Large intestine (tissue), 3 donors: ENCODE results near the gene CES5A. TPM values are rescaled to one million over a fixed set of nuclear protein-coding genes. Genes with fewer than 3 reads are reported as not detected.
A peak's percentile ranks its signal among the peaks of the same experiment; 100 is the strongest.
"Not testable (repeated sequence)": the region's sequence is repeated elsewhere in the genome, so short reads cannot be mapped to it uniquely, and the experiment has no call there.

Experiments used
- DNase-seq, 2 donors: peaks; one replicate each; pipeline versions ENCODE4 v3.0.0 to v3.0.0-alpha.2; 2013
- H3K27ac ChIP-seq: one replicate; pipeline ENCODE4 v1.5.1; 2013; ENCODE audit warnings: low read length
- H3K27me3 ChIP-seq: 2 replicates; pipeline ENCODE4 v1.6.1; 2013; ENCODE audit warnings: low read length; ENCODE audit not compliant: control insufficient read depth, insufficient read depth
- H3K36me3 ChIP-seq: 2 replicates; pipeline ENCODE4 v1.6.1; 2013; ENCODE audit warnings: low read length; ENCODE audit not compliant: control insufficient read depth, insufficient read depth
- H3K4me1 ChIP-seq: one replicate; pipeline ENCODE4 v1.6.1; 2013; ENCODE audit warnings: low read length; ENCODE audit not compliant: control insufficient read depth, insufficient read depth
- H3K4me3 ChIP-seq: one replicate; pipeline ENCODE4 v1.5.1; 2013; ENCODE audit warnings: low read length
- H3K9me3 ChIP-seq: one replicate; pipeline ENCODE4 v1.6.1; 2013; ENCODE audit warnings: mild to moderate bottlenecking, low read depth, low read length, moderate library complexity; ENCODE audit not compliant: control insufficient read depth
- WGBS: methylation state at CpG from one replicate; pipeline ENCODE4 v1.1.5; 2013; ENCODE audit warnings: low lambda C conversion rate; ENCODE audit not compliant: insufficient coverage; 5-methylcytosine and 5-hydroxymethylcytosine counted together
- polyA plus RNA-seq: library from polyadenylated mRNA; unstranded; fragments of 120-200 nt; gene quantifications from one replicate; pipeline ENCODE4 v1.2.1, GENCODE V29; 2013

CES5A gene
- polyA plus RNA-seq, 1 donor: not detected

DNA sequence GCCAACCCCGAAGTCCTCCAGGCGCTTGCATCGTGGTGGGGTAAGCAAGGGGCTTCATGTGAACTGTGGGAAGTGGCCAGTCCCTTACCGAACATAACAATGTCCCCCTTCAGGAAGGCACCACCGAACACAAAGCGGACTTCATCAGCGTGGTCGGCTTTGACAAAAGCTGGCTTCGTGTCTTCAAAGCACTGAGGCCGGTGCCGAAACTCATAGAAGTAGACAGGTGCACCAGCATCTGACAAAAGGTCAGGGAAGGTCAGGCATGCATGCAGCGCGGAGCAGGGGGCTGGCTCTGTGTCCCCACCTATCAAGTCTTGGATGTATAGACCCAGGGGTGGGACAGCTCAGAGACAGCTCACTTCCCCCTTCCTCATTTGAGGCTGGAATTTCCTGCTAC is 25.6 kb downstream of the CES5A start:
- WGBS: no CpG with 5 or more reads among the region's 13 CpGs
- no peaks in the 10 kb centered on the region for H3K4me1 ChIP-seq

DNA sequence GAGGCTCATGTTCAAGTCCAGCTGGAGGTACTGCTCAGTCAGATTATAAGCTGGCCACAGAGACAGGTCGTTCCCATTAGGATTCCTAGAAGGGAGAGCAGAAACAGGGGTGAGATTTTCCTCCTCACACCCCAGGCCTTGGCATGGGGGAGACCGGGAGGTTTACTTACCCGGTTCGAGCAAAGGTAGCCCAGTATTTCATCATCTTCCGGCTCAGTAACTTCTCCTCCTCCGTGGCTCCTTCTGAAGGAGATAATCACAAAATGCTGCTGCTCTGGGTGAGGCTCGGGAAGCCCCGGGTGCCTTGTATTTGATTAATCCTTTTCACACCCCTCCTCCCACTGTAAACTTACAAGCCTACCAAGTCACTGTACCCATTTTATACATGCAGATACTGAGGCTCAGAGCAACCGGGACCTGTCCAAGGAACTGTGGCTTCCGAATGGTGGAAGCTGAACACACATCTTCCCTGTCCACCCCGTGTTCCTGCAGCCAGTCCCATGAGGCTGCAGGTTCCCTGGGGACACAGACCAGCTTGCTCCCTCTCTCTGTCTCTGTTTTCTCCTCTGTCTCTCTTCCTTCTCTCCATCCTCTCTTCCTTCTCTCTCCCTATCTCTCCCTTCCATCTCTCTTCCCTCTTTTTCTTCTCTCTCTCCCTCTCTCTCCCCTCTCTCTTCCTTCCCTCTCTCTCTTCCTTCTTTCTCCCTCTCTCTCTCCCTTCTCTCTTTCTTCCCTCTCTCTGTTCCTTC is 28.4 kb downstream of the CES5A start:
- DNase-seq: no peak
- H3K4me3 ChIP-seq: no peak overlapping the region
- WGBS: 57% methylated on average over 1 of the region's 11 CpGs
- no peaks in the 10 kb centered on the region for H3K9me3 ChIP-seq
- no peaks in the 10 kb centered on the region for H3K27me3 ChIP-seq
- no peak overlapping the region for H3K27ac ChIP-seq
- no peaks in the 10 kb centered on the region for H3K4me1 ChIP-seq
- no peaks in the 10 kb centered on the region for H3K36me3 ChIP-seq

More for the DNA sequence above, 25.6 kb downstream of the CES5A start:
- no peaks in the 10 kb centered on the region for H3K36me3 ChIP-seq
- no peaks in the 10 kb centered on the region for H3K27me3 ChIP-seq
- no peak for DNase-seq
- H3K27ac ChIP-seq: no peak overlapping the region
- H3K9me3 ChIP-seq: no peaks in the 10 kb centered on the region
- H3K4me3 ChIP-seq: no peak overlapping the region

DNA sequence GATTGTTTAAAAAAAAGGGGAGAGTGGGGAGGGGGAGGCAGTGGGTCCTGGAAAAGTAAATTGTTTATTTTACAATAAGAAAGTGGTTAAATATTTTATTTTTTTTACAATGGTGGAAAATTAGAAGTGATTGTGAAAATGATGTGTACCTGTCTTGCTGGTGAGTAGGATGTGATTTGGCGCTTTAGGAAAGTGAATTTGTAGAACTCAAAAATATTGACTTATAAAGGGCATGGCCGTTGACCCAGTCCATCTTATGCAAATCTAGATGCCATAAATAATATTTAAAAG is 32.1 kb downstream of the CES5A start:
- Histone ChIP-seq H3K27ac (no peak overlapping the region), H3K9me3 (no peaks in the 10 kb centered on the region), H3K36me3 (no peaks in the 10 kb centered on the region), H3K27me3 (no peaks in the 10 kb centered on the region), H3K4me3 (no peak overlapping the region), H3K4me1 (no peaks in the 10 kb centered on the region)
- DNase-seq: no peak
- no CpG with 5 or more reads among the region's 2 CpGs for WGBS

DNA sequence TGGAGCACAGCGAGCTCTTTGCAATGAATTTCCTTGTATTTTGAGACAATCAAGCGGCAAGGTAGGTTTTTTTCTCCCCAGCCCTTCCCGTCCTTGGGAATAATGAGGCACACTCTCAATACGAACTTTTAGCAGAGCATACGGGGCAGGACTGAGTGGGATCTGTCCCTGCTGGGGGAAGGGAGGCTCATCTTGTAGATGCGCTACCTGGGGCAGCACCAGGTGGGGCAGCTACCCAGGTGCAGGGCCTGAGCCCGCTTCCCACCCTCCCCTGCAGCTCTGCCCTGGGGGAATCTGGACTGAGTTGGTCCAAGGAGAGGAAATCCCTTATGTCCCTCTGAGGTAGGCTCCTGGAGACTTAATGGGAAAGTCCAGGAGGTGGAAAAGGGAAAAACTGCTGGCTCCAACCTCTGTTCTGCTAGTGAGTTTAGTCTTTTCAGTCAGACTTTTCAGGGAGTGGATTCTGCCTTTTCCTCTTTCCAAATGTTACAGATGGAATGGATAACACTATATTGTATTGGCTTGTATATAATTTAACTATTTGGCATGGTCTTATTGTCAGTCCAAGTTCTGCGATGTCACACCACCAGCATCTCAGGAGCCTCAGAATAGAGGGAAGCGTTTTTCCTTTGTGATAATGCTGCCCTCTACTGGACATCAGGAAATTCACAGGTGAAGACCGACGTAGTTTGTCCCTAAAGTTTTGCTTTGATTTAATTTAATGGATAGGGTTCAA is 32.6 kb downstream of the CES5A start:
- no peaks in the 10 kb centered on the region for H3K4me1 ChIP-seq
- H3K36me3 ChIP-seq: no peaks in the 10 kb centered on the region
- no peak overlapping the region for H3K4me3 ChIP-seq
- peak; percentile 9 for DNase-seq
- H3K27me3 ChIP-seq: no peaks in the 10 kb centered on the region
- 100% methylated on average over 1 of the region's 11 CpGs for WGBS
- H3K27ac ChIP-seq: no peak overlapping the region
- H3K9me3 ChIP-seq: no peaks in the 10 kb centered on the region

DNA sequence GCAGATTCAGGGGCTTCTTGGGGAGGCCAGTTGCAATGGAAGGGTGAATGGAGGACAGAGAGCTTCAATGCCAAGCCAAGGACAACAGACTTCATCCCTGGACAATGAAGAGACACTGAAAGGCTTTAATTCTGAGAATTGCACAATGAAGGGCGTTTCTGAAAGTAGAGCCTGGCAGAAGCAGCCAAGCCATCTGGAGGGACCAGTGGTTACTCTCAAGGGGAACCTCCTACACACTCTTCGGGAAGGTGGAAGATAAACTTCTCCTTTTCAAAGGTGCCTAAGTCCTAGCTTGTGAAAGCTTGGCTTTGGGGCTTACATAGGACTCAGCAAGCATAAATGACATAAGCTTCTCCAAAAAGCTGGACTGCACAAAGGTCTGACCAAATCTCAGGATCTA is 36.1 kb downstream of the CES5A start:
- DNase-seq: no peak
- Histone ChIP-seq H3K4me1 (no peaks in the 10 kb centered on the region), H3K27me3 (no peaks in the 10 kb centered on the region), H3K27ac (no peak overlapping the region), H3K36me3 (no peaks in the 10 kb centered on the region), H3K4me3 (no peak overlapping the region), H3K9me3 (no peaks in the 10 kb centered on the region)
- no CpG with 5 or more reads among the region's 2 CpGs for WGBS

DNA sequence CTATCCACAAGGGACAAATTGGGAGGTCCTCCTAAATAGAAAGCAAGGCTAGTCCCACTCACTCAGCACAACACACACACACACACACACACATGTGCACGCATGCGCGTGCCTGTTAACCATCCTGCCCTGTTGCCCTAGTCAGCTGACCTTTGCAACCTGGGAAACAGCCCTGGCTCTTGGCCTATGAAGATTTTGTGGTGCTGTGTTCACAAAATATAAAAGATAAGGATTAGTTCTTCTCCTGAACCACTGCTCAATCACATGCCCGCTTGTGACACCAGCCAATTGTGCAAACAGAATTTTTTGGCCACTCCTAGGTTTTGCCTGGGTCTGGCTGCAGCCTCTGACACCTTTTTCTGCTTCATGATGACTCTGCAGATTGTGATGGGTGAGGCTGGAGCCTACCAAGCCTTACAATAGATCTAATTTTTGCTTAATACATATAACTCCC is 39.0 kb downstream of the CES5A start:
- Histone ChIP-seq H3K4me1 (no peaks in the 10 kb centered on the region), H3K27ac (no peak overlapping the region), H3K36me3 (no peaks in the 10 kb centered on the region), H3K4me3 (no peak overlapping the region), H3K27me3 (no peaks in the 10 kb centered on the region), H3K9me3 (no peaks in the 10 kb centered on the region)
- WGBS: no CpG with 5 or more reads among the region's 4 CpGs
- no peak for DNase-seq

DNA sequence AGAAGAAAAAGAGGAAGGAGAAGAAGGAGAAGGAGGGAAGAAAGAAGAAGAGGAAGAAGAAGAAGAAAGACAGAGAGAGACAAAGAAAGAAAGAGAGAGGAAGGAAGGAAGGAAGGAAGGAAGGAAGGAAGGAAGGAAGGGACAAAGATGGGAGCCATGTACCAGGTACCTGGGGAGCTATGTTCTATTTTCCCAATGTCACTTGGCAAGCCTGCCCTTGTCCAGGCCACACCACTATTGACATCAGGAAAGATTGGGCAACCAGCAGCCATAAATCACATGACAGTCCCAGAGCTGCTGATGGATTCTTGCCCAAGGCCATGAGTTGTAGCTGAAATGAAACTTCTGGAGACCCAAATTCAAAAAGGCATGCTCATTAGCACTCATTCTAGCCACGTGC is 39.6 kb downstream of the CES5A start:
- Histone ChIP-seq H3K4me1 (no peaks in the 10 kb centered on the region), H3K36me3 (no peaks in the 10 kb centered on the region), H3K27me3 (no peaks in the 10 kb centered on the region), H3K27ac (no peak overlapping the region), H3K4me3 (no peak overlapping the region), H3K9me3 (no peaks in the 10 kb centered on the region)
- no CpG with 5 or more reads among the region's 1 CpG for WGBS
- DNase-seq: peak in 1 of 2 donors; percentile 11

DNA sequence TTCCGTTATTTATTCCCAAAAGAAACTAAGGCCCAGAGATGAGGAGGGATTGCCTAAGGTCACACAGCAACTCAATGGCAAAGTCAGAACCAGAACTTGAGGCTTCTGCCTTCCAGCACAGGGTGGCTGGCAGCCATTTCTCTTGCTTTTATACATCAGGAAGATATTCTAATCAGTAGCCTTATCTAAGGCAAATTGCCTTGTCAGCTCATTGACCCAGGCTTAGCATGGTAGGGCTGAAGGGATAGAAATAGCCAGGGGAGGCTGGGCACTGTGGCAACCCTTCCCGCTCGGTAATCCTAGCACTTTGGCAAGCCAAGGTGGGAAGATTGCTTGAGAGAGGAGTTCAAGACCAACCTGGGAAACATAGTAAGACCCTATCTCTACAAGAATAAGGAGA is 40.0 kb downstream of the CES5A start:
- H3K27me3 ChIP-seq, H3K27ac ChIP-seq, H3K4me1 ChIP-seq, H3K4me3 ChIP-seq, DNase-seq, H3K36me3 ChIP-seq, H3K9me3 ChIP-seq: not testable (repeated sequence)
- 86% methylated on average over 2 of the region's 3 CpGs for WGBS

DNA sequence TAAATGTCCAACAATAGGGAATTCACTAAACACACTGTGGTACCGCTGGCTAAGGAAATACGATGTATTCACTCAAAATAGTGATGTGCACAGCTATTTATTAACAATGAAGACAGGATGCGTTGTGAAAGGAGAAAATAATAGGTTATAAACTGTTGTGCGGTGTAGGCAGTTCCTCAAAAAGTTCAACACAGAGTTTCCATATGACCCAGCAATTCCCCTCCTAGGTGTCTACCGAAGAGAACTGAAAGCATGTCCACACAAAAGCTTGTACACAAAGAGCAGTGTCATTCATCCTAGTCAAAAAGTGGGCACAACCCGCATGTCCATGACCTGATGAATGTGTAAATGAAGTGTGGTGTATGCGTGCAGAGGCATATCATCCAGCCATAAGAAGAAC is 41.1 kb downstream of the CES5A start:
- H3K4me3 ChIP-seq: no peak overlapping the region
- H3K27ac ChIP-seq: no peak overlapping the region
- H3K4me1 ChIP-seq: no peaks in the 10 kb centered on the region
- H3K36me3 ChIP-seq: no peaks in the 10 kb centered on the region
- DNase-seq: no peak
- WGBS: 100% methylated on average over 1 of the region's 7 CpGs
- H3K9me3 ChIP-seq: no peaks in the 10 kb centered on the region
- H3K27me3 ChIP-seq: no peaks in the 10 kb centered on the region

DNA sequence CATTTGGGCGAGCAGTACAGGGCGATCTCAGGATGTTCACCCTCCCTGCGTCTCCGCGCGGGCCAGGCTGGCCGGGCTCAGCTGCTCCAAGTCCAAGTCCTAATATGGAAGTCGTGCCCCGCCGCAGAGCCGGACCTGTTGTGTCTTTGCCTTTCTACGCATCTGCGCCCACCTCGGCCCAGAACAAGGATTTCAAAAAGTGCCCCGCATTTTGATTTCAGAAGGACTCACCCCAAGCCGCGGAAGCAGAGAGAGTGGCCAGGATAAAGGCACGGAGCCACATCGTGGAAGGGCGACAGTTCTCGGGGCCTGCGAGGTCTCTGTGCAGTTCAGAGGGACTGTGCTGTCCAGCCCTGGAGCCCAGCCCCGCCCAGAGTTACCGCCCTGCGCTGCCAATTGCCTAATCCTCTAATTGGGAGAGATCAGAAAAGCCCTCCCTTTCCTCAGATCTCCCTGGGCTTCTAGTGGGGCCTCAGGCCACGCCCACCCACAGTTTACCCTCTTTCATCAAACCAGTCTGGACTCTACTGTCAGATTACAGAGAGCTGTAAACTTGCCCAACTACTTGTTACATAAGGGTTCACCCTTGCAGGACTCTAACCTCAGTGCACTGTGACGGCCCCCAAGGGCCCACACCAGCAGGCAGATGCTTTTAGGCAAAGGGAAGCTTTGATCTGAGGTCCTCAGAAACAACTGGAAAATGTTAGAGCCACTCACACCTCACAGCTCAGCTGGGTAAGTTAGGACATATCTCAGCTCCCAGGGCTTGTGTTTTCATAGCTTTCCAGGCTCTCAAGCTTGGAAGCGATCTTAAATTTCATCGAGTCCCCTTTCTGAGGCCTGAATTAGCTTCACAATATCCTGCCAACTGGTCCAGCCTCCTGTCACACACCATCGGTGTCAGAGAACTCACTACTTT is 42.1 kb downstream of the CES5A start, which contains the start of gene CES1:
Gene CES1 (minus strand): TSS at position 324 of the 919 bp plus-strand sequence. CDS start 41 bp downstream, at position 283.
- no peaks in the 10 kb centered on the region for H3K27me3 ChIP-seq
- H3K27ac ChIP-seq: no peak within 1 kb of the TSS
- no peaks in the 10 kb centered on the region for H3K9me3 ChIP-seq
- peak within 1 kb of the TSS; percentile 21 for H3K4me3 ChIP-seq
- no CpG with 5 or more reads among the region's 30 CpGs for WGBS
- H3K4me1 ChIP-seq: no peaks in the 10 kb centered on the region
- H3K36me3 ChIP-seq: no peaks in the 10 kb centered on the region
- peak; percentile 57 to 85 for DNase-seq
